HG02981 (cell line): ENCODE measurements around the gene CNPY4.

Experiments
- ATAC-seq: cut with Tn5 transposase; IDR thresholded peaks from one replicate; pipeline ENCODE4 v1.9.1; 2021; ENCODE audit warnings: mild to moderate bottlenecking, moderate library complexity; ENCODE audit not compliant: unreplicated experiment

Gene CNPY4

GRCh38 chr7:100119072-100119969 lies at the start of gene CNPY4, which contains the start of gene TAF6:
Gene CNPY4 (plus strand): TSS chr7:100119634. CDS start chr7:100119745, 111 bp downstream.
Gene TAF6 (minus strand): TSS chr7:100119358. CDS start chr7:100114209, 5,149 bp downstream.
- peak; percentile 68 for ATAC-seq

GRCh38 chr7:100069991-100070390 lies 49.4 kb upstream of the CNPY4 start:
- ATAC-seq = no peak

- no peak for ATAC-seq
Measured at GRCh38 chr7:100071018-100071723, 48.3 kb upstream of the CNPY4 start.

- no peak for ATAC-seq
Measured at GRCh38 chr7:100072462-100072861, 47.0 kb upstream of the CNPY4 start.

GRCh38 chr7:100074841-100075240 lies 44.6 kb upstream of the CNPY4 start:
- no peak for ATAC-seq

- ATAC-seq = no peak
Measured at GRCh38 chr7:100075418-100075817, 44.0 kb upstream of the CNPY4 start.

GRCh38 chr7:100077205-100077604 lies 42.2 kb upstream of the CNPY4 start:
- no peak for ATAC-seq

GRCh38 chr7:100079024-100079560 lies 40.3 kb upstream of the CNPY4 start:
- ATAC-seq = no peak

- ATAC-seq = no peak
Measured at GRCh38 chr7:100080907-100081534, 38.4 kb upstream of the CNPY4 start.

GRCh38 chr7:100081535-100082102 lies 37.8 kb upstream of the CNPY4 start, which contains the start of gene ZNF3:
Gene ZNF3 (minus strand): TSS chr7:100081723. CDS start chr7:100077357, 4,366 bp downstream.
- ATAC-seq = peak; percentile 82

- ATAC-seq = no peak
Measured at GRCh38 chr7:100082978-100083377, 36.5 kb upstream of the CNPY4 start.

GRCh38 chr7:100085515-100085914 lies 33.9 kb upstream of the CNPY4 start:
- no peak for ATAC-seq

GRCh38 chr7:100087055-100087750 lies 32.2 kb upstream of the CNPY4 start:
- no peak for ATAC-seq

- no peak for ATAC-seq
Measured at GRCh38 chr7:100088095-100088620, 31.3 kb upstream of the CNPY4 start.

GRCh38 chr7:100088621-100089457 lies 30.6 kb upstream of the CNPY4 start, which contains the start of gene COPS6:
Gene COPS6 (plus strand): TSS chr7:100088969. CDS start chr7:100088991, 22 bp downstream.
- ATAC-seq = no peak

GRCh38 chr7:100089458-100090196 lies 29.8 kb upstream of the CNPY4 start:
- ATAC-seq = no peak

- no peak for ATAC-seq
Measured at GRCh38 chr7:100090527-100091410, 28.7 kb upstream of the CNPY4 start.
